WERI-Rb-1 (cell line): ENCODE data around the gene RPS8.
"Not testable (repeated sequence)": the region's sequence is repeated elsewhere in the genome, so short reads cannot be mapped to it uniquely, and the experiment has no call there.

Experiments
- DNase-seq: peaks from one replicate; pipeline ENCODE4 v3.0.0-alpha.2; 2020
- H3K27ac ChIP-seq: fragments of 250-450 bp; sonication (Bioruptor Pico); 2 replicates; pipeline ENCODE4 v1.5.1; 2020; ENCODE audit warnings: mild to moderate bottlenecking, moderate library complexity
- H3K27me3 ChIP-seq: fragments of 250-450 bp; sonication (Bioruptor Pico); 2 replicates; pipeline ENCODE4 v1.5.1; 2021; ENCODE audit warnings: mild to moderate bottlenecking, low read depth, moderate library complexity; ENCODE audit not compliant: insufficient read depth, severe bottlenecking
- H3K36me3 ChIP-seq: fragments of 250-450 bp; sonication (Bioruptor Pico); 2 replicates; pipeline ENCODE4 v1.5.1; 2020; ENCODE audit warnings: mild to moderate bottlenecking, moderate library complexity
- H3K4me3 ChIP-seq: 2 replicates; pipeline ENCODE4 v1.5.1; 2011; ENCODE audit warnings: low read depth, mild to moderate bottlenecking, control low read depth, low read length
- H3K9me3 ChIP-seq: fragments of 250-450 bp; sonication (Bioruptor Pico); 2 replicates; pipeline ENCODE4 v1.5.1; 2021; ENCODE audit warnings: mild to moderate bottlenecking, moderate library complexity; ENCODE audit not compliant: severe bottlenecking
- TF ChIP-seq, protein P1 (sequence below): IDR thresholded peaks from 2 replicates; pipeline ENCODE4 v1.5.1; 2011; ENCODE audit warnings: low read depth, mild to moderate bottlenecking, control low read depth, inconsistent platforms, low read length

RPS8 gene

DNA sequence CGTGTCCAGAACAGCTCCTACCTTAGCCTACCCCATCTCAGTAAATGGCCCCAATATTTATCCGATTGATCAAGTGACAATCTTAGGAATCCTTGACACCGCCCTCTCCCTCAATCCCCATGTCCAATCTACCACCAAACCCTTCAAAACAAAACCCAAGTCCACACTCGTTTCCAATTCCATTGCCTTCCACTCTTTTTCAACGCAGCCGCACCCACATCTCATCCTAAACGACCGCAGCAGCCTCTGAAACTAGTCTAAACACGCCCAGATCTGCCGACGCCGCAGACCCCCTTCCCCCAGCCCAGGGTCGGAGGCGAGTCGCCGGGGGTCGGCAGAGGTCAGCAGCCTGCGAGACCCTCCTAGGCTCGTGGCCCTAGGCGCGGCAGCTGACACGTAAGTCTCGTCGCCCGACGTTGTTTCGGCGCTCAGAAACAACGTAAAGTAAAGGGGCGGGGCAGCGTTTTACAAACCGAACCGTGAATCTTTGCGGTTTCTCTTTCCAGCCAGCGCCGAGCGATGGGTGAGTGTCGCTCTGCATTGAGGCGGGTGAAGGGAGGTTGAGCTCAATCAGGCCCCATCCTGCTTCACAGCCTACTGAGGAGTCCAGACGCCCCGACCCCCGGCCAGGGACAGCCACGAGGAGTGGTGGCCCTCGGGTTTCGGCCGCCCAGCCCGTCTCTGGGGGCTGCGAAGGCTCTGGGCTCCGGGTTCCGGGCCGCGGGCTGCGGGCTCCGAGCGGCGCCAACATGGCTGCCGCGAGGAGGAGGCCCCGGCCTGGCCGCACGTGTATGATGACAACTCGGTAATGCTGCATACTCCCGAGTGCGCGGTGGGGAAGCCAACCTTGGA, at the start of gene RPS8:
Gene RPS8, plus strand, starts transcription at position 463 of the 852 bp plus-strand sequence. Its CDS starts 57 bp downstream, at position 520.
- Histone ChIP-seq H3K36me3 (peaks cover 45% of the 10 kb centered on the region), H3K27me3 (no peaks in the 10 kb centered on the region), H3K4me3 (peak within 1 kb of the TSS; percentile 73), H3K27ac (peak within 1 kb of the TSS; percentile 82), H3K9me3 (no peaks in the 10 kb centered on the region)
- DNase-seq = peak; percentile 90
- TF ChIP-seq, protein P1, sequence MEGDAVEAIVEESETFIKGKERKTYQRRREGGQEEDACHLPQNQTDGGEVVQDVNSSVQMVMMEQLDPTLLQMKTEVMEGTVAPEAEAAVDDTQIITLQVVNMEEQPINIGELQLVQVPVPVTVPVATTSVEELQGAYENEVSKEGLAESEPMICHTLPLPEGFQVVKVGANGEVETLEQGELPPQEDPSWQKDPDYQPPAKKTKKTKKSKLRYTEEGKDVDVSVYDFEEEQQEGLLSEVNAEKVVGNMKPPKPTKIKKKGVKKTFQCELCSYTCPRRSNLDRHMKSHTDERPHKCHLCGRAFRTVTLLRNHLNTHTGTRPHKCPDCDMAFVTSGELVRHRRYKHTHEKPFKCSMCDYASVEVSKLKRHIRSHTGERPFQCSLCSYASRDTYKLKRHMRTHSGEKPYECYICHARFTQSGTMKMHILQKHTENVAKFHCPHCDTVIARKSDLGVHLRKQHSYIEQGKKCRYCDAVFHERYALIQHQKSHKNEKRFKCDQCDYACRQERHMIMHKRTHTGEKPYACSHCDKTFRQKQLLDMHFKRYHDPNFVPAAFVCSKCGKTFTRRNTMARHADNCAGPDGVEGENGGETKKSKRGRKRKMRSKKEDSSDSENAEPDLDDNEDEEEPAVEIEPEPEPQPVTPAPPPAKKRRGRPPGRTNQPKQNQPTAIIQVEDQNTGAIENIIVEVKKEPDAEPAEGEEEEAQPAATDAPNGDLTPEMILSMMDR = no peak

DNA sequence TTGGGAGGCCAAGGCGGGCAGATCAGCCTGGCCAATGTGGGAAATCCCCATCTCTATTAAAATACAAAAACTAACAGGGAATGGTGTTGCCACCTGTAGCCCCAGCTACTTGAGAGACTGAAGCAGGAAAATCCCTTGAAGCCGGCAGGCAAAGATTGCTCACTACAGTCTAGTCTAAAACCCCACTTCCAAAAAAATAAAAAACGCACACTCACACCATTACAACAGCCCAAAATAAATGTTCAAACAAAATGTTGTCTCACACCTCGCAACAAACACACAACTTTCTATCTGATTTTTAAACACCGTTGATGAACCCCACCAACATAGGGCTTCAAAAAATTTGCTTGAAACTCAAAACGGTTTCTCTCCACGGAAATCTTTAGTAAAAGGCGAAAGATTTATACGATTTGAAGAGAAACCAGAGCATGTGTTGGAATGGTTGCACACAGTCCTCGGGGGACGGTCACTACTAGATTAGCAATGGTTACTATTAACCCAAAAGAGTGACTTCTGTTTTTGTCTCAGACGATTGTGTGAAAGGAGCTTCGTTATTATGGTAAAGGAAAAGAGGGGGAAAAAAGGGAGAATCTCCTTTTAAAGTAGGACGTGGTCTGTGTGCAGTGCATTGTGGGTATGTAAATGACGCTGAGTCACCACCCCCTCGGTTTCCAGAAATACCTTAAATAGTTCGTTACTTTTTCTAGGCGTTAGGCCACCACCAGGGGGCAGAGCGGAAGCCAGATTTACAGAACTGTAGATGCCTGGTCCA, 44.4 kb upstream of the RPS8 start, which contains the start of gene RNU5D-1:
Gene RNU5D-1, minus strand, starts transcription at position 430 of the 772 bp plus-strand sequence.
- Histone ChIP-seq H3K27me3 (no peaks in the 10 kb centered on the region), H3K4me3 (peak within 1 kb of the TSS; percentile 32), H3K36me3 (no peaks in the 10 kb centered on the region), H3K27ac (peak within 1 kb of the TSS; percentile 97), H3K9me3 (no peaks in the 10 kb centered on the region)
- TF ChIP-seq, protein P1 = peak; percentile 67
- DNase-seq = peak; percentile 93

DNA sequence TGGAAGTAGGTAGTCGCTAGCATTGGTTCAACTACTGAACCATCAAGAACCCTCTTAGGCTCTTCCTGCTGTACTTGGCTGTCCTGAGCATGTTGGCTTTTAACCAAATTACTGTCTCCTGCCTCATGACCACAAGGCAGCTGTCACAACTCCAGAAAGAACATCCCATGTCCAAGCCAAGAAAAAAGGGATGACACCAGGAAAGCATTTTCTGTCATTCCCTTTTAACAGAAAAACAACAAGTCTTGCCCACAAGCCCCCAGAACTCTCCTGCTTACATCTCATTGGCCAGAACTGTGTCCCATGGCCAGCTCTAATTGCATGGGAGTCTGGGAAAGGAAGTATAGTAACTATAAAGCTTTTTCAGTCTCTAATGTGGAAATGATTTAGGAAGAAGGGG, 42.0 kb upstream of the RPS8 start:
- no peak for DNase-seq
- Histone ChIP-seq H3K27me3 (no peaks in the 10 kb centered on the region), H3K36me3 (no peaks in the 10 kb centered on the region), H3K4me3 (no peak overlapping the region), H3K27ac (no peak overlapping the region), H3K9me3 (peaks cover 2% of the 10 kb centered on the region)
- TF ChIP-seq, protein P1 = no peak

DNA sequence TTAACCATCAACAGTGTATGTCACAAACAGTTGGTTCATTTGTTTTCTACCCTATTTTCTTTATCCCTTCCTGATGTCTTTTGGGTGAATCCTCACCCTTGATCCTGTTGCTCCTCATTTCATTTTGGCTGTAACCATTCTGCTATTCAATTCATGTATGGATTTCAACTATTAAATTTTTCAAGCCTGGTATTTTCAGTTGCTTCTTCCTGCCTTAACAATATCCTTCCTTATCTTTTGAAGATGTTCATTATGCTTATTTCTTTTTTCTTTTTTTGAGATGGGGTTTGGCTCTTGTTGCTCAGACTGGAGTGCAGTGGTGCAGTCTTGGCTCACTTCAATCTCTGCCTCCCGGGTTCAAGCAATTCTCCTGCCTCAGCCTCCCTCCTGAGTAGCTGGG, 41.6 kb upstream of the RPS8 start:
- Histone ChIP-seq H3K36me3 (no peaks in the 10 kb centered on the region), H3K4me3 (no peak overlapping the region), H3K27me3 (no peaks in the 10 kb centered on the region), H3K9me3 (peaks cover 2% of the 10 kb centered on the region), H3K27ac (no peak overlapping the region)
- no peak for DNase-seq
- TF ChIP-seq, protein P1 = no peak

DNA sequence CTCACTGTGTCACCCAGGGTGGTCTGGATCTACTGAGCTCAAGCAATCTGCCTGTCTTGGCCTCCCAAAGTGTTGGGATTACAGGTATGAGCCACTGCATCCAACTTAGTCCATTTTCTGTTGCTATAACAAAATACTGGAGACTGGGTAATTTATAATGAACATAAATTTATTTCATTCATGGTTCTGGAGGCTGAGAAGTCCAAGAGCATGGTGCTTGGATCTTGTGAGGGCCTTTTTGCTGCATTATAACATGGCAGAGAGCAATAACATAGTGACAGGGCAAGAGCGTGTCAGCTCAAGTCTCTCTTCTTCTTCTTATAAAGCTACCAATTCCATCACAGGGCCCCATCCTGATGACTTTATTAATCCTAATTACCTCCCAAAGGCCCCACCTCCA, 39.3 kb upstream of the RPS8 start:
- Histone ChIP-seq H3K9me3 (peaks cover 2% of the 10 kb centered on the region), H3K4me3 (no peak overlapping the region), H3K27ac (no peak overlapping the region), H3K36me3 (peaks cover 3% of the 10 kb centered on the region), H3K27me3 (no peaks in the 10 kb centered on the region)
- TF ChIP-seq, protein P1 = no peak
- DNase-seq = no peak

DNA sequence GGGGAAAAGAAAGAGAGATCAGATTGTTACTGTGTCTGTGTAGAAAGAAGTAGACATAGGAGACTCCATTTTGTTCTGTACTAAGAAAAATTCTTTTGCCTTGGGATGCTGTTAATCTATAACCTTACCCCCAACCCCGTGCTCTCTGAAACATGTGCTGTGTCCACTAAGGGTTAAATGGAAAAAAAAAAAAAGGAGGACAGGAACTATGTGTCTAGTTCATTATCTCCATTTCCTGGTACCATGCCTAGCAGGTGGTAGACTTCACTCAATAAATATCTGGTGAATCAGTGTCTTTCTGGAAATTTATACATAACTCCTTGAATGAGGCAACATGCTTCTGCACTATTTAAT, 36.4 kb upstream of the RPS8 start:
- H3K27me3 ChIP-seq, H3K9me3 ChIP-seq, DNase-seq: not testable (repeated sequence)
- Histone ChIP-seq H3K27ac (peak overlapping the region; percentile 89), H3K4me3 (peak overlapping the region; percentile 83), H3K36me3 (peaks cover 28% of the 10 kb centered on the region)
